Measurements from ENCODE around the gene CD38.
"Not testable (repeated sequence)": the region's sequence is repeated elsewhere in the genome, so short reads cannot be mapped to it uniquely, and the experiment has no call there.

Gene CD38

GRCh38 chr4:15778289-15779241 is at the start of gene CD38:
TSS of gene CD38 (plus strand) at chr4:15778328. CDS start at chr4:15778415, 87 bp downstream.
- no peak for DNase-seq

- peak; percentile 46 for DNase-seq
Measured at GRCh38 chr4:15729910-15730533, 48.1 kb upstream of the CD38 start.

- not testable (repeated sequence) for DNase-seq
Measured at GRCh38 chr4:15733061-15733460, 45.1 kb upstream of the CD38 start.

- DNase-seq, result no peak
Measured at GRCh38 chr4:15735536-15735935, 42.6 kb upstream of the CD38 start.

- no peak for DNase-seq
Measured at GRCh38 chr4:15736514-15737050, 41.5 kb upstream of the CD38 start.

- DNase-seq, result no peak
Measured at GRCh38 chr4:15737255-15737654, 40.9 kb upstream of the CD38 start.

- no peak for DNase-seq
Measured at GRCh38 chr4:15738877-15739276, 39.3 kb upstream of the CD38 start.

- DNase-seq, result no peak
Measured at GRCh38 chr4:15740764-15741404, 37.2 kb upstream of the CD38 start.

- DNase-seq, result no peak
Measured at GRCh38 chr4:15742083-15742582, 36.0 kb upstream of the CD38 start.

- DNase-seq, result no peak
Measured at GRCh38 chr4:15742637-15743036, 35.5 kb upstream of the CD38 start.

GRCh38 chr4:15744016-15744545 is 34.0 kb upstream of the CD38 start:
- no peak for DNase-seq

- DNase-seq, result no peak
Measured at GRCh38 chr4:15746110-15746509, 32.0 kb upstream of the CD38 start.

- DNase-seq, result no peak
Measured at GRCh38 chr4:15749001-15749400, 29.1 kb upstream of the CD38 start.

GRCh38 chr4:15751153-15751552 is 27.0 kb upstream of the CD38 start:
- no peak for DNase-seq

GRCh38 chr4:15753081-15753480 is 25.0 kb upstream of the CD38 start:
- DNase-seq, result no peak

GRCh38 chr4:15753786-15754185 is 24.3 kb upstream of the CD38 start:
- DNase-seq, result no peak

- DNase-seq, result no peak
Measured at GRCh38 chr4:15754323-15754722, 23.8 kb upstream of the CD38 start.

- DNase-seq, result no peak
Measured at GRCh38 chr4:15755321-15756155, 22.6 kb upstream of the CD38 start.

- no peak for DNase-seq
Measured at GRCh38 chr4:15756361-15756861, 21.7 kb upstream of the CD38 start.

- DNase-seq, result no peak
Measured at GRCh38 chr4:15757054-15757453, 21.1 kb upstream of the CD38 start.

GRCh38 chr4:15758294-15758693 is 19.8 kb upstream of the CD38 start:
- DNase-seq, result no peak

GRCh38 chr4:15762460-15762859 is 15.7 kb upstream of the CD38 start:
- DNase-seq, result not testable (repeated sequence)
